H1 (cell line): ENCODE data around the gene SCN3A. TPM values are rescaled to one million over a fixed set of nuclear protein-coding genes. Genes with fewer than 3 reads are reported as not detected.

ENCODE experiments used
- RAD21 ChIP-seq, 2 experiments: IDR thresholded peaks in 1 of 2; conservative IDR thresholded peaks in 1 of 2; 2 replicates each; pipeline ENCODE4 v1.6.1; 2011; ENCODE audit warnings: low read depth in 2 of 2, low read length in 2 of 2, improper control_type of control experiment in 1 of 2, inconsistent platforms in 1 of 2, mild to moderate bottlenecking in 1 of 2, moderate library complexity in 1 of 2
- RBBP5 ChIP-seq: IDR thresholded peaks from 2 replicates; pipeline ENCODE4 v1.7.1; 2012; ENCODE audit warnings: low read depth, mild to moderate bottlenecking, inconsistent platforms, low read length, moderate library complexity, borderline replicate concordance
- polyA plus RNA-seq, 7 experiments: library from polyadenylated mRNA; depleted of rRNA in 3 of 7; stranded (reverse) in 5 of 7; unstranded in 2 of 7; fragments of >200 nt in 5 of 7; fragments of 200-250 nt in 2 of 7; gene quantifications; 1 replicate in 5 of 7; 2 replicates in 1 of 7; 4 replicates in 1 of 7; pipeline versions ENCODE4 v1.2.1 to v1.2.3, GENCODE V29; 2011 to 2013; ENCODE audit warnings: missing spikeins in 2 of 7, mixed read lengths in 2 of 7
- total RNA-seq: library from RNA; stranded (reverse); fragmentation: NEBNext Ultra II Directional; extraction: Animal tissue kit (Norgen Biotek cat#: 25700); gene quantifications from 2 replicates; pipeline ENCODE4 v1.2.1, GENCODE V29; 2021

SCN3A gene
- total and polyA plus RNA-seq, 2 of the 8 experiments (the other 6 are each of a cell fraction or from before 2014, with no cell fraction given): 0.02 TPM; not detected in 1

DNA sequence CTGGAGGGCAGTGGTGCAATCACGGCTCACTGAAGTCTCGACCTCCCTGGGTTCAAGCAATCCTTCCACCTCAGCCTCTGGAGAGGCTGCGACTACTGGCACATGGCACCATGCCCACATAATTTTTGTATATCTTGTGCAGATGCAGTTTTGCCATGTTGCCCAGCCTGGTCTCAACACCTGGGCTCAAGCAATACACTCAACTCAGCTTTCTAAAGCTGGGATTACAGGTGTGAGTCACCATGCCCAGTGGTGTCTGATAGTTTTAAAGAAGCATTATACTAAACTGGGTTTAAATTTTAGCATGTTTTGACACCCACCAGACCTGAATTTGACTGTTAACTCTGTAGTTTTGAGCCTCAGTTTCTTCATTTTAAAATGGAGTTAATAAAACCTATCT is 139.1 kb downstream of the SCN3A start (continued):
- no peak for TF ChIP-seq RAD21 (IDR thresholded peaks at IDR 0.05 in 1 of 2, conservative IDR thresholded peaks at IDR 0.05 in 1 of 2; ENCODE audit: low read depth in 2 of 2, low read length in 2 of 2)
- no peak for TF ChIP-seq RBBP5
